GM12891 (cell line): ENCODE results near the gene DBN1.

ENCODE experiments used
- POLR2A ChIP-seq: IDR thresholded peaks from 2 replicates; pipeline ENCODE4 v1.6.1; 2011; ENCODE audit warnings: low read depth, low read length, control low read depth
- POLR2AphosphoS5 ChIP-seq: IDR thresholded peaks from 2 replicates; pipeline ENCODE4 v1.6.1; 2011; ENCODE audit warnings: low read depth, low read length, control low read depth

- TF ChIP-seq POLR2A (no peak), POLR2AphosphoS5 (no peak)
Observed at GRCh38 chr5:177483042-177483441, 9.6 kb upstream of the DBN1 start.
